Chondrocyte (in vitro differentiated cells): ENCODE data around the gene ADGRB3. TPM values are rescaled to one million over a fixed set of nuclear protein-coding genes. Genes with fewer than 3 reads are reported as not detected.

Experiments
- DNase-seq: peaks from one replicate; pipeline ENCODE4 v3.0.0; 2021; ENCODE audit warnings: mixed read lengths, low spot score
- H3K27ac Mint-ChIP-seq: one replicate; pipeline ENCODE4 v1.8.0; 2021; ENCODE audit warnings: mild to moderate bottlenecking, moderate library complexity, mixed read lengths; ENCODE audit not compliant: unreplicated experiment
- H3K27me3 Mint-ChIP-seq: 2 replicates; pipeline ENCODE4 v1.8.0; 2021; ENCODE audit warnings: low read depth, mixed read lengths
- H3K36me3 Mint-ChIP-seq: 2 replicates; pipeline ENCODE4 v1.8.0; 2021; ENCODE audit warnings: low read depth, mixed read lengths
- H3K4me1 Mint-ChIP-seq: 2 replicates; pipeline ENCODE4 v1.8.0; 2021; ENCODE audit warnings: low read depth, mild to moderate bottlenecking, mixed read lengths
- H3K4me3 Mint-ChIP-seq: one replicate; pipeline ENCODE4 v1.8.0; 2021; ENCODE audit warnings: mild to moderate bottlenecking, moderate library complexity, mixed read lengths; ENCODE audit not compliant: unreplicated experiment
- H3K9me3 Mint-ChIP-seq: 2 replicates; pipeline ENCODE4 v1.8.0; 2021; ENCODE audit warnings: low read depth, mixed read lengths
- CTCF ChIP-seq: fragments of 200-600 bp; sonication (generic); IDR thresholded peaks from 2 replicates; pipeline ENCODE4 v1.5.0; 2021; ENCODE audit warnings: antibody characterized with exemption, mild to moderate bottlenecking, moderate library complexity
- total RNA-seq: library from RNA; stranded (reverse); gene quantifications from 3 replicates; pipeline ENCODE4 v1.2.1, GENCODE V29; 2021

Gene ADGRB3
- total RNA-seq, 1 donor from 2014 or later, result not detected

- no peak for TF ChIP-seq CTCF
- H3K4me1 Mint-ChIP-seq, result no peaks in the 10 kb centered on the region
- no peak overlapping the region for H3K4me3 Mint-ChIP-seq
- H3K27ac Mint-ChIP-seq, result no peak overlapping the region
- peaks cover 30% of the 10 kb centered on the region for H3K27me3 Mint-ChIP-seq
- H3K9me3 Mint-ChIP-seq, result no peaks in the 10 kb centered on the region
- no peaks in the 10 kb centered on the region for H3K36me3 Mint-ChIP-seq
- no peak for DNase-seq
These were observed 7.9 kb downstream of the ADGRB3 start for GRCh38 chr6:68642977-68643376.

DNA sequence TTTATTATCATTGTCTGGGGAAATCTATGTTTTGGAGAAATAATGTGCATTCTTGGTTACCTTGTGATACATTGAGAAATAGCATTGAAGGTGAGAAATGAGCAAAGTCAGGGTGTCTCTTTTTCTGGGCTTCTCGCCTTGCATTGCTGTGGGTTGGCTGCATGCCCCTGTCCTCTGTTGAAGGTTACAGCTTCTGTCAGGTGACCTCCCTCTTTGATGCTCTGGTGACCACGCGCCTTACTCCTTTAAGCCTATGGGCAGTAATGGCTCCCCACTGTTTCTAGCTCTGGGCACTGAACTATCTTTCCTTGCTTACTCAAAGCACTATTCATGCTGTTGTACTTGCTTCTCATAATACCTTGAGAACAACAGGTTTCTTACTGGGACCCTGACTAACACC lies 14.6 kb downstream of the ADGRB3 start:
- Mint-ChIP-seq H3K4me3 (no peak overlapping the region), H3K9me3 (no peaks in the 10 kb centered on the region), H3K4me1 (peaks cover 10% of the 10 kb centered on the region), H3K27ac (no peak overlapping the region), H3K36me3 (no peaks in the 10 kb centered on the region), H3K27me3 (peaks cover 18% of the 10 kb centered on the region)
- TF ChIP-seq CTCF, result no peak
- no peak for DNase-seq

GRCh38 chr6:68650142-68650541 lies 15.1 kb downstream of the ADGRB3 start:
- H3K27ac Mint-ChIP-seq, result no peak overlapping the region
- peaks cover 20% of the 10 kb centered on the region for H3K27me3 Mint-ChIP-seq
- no peak for TF ChIP-seq CTCF
- H3K4me3 Mint-ChIP-seq, result no peak overlapping the region
- DNase-seq, result no peak
- peaks cover 10% of the 10 kb centered on the region for H3K4me1 Mint-ChIP-seq
- no peaks in the 10 kb centered on the region for H3K36me3 Mint-ChIP-seq
- no peaks in the 10 kb centered on the region for H3K9me3 Mint-ChIP-seq

DNA sequence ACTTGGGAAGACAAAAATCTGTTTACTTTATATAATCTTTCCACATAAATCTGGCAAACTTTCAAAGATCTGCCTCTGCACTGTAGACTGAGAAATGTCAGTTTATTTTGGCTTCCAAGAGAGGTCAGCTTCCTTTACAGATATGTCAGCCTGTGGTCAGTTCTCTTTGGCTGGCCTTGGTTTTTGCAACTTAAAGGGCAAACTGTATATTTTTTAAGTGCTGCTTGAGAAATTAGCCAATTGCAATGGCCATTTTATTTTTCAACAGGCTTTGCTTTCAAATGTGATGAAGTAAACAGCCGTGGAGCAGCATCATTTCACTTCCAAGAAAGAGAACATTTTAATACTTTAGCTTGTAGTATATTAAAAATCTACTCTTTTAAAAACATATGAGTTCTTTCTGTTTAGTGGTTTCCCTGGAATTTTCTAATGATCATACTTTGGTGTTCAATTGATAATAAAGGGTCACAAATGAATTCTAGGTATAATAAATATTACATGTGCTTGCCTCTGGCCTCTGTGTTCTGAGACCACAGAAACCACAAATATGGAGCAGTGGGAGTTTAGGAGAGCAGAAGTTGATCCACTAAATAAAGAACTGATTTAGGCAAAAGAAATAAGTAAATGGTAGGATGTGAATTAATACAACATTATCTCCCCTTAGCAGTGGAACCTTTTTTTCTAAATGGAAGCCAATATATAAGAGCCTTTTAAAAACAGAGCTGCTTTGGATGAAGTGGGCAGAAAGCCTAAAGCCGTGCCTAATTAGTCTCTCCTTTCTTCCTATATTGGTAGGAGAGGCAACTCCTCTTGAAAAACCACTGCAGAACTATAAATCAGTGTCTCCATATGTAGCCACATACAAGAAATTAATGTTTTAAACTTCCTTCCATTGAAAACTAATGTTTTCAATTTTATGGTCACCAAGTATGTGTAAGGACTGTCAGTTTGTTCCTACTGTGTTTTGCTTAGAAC lies 16.2 kb downstream of the ADGRB3 start:
- no peak for TF ChIP-seq CTCF
- no peak for DNase-seq
- H3K9me3 Mint-ChIP-seq, result no peaks in the 10 kb centered on the region
- H3K4me3 Mint-ChIP-seq, result no peak overlapping the region
- peaks cover 21% of the 10 kb centered on the region for H3K27me3 Mint-ChIP-seq
- H3K4me1 Mint-ChIP-seq, result peaks cover 10% of the 10 kb centered on the region
- no peaks in the 10 kb centered on the region for H3K36me3 Mint-ChIP-seq
- H3K27ac Mint-ChIP-seq, result no peak overlapping the region

GRCh38 chr6:68652117-68652536 lies 17.0 kb downstream of the ADGRB3 start:
- Mint-ChIP-seq H3K9me3 (no peaks in the 10 kb centered on the region), H3K4me1 (peaks cover 10% of the 10 kb centered on the region), H3K27ac (no peak overlapping the region), H3K27me3 (peaks cover 22% of the 10 kb centered on the region), H3K4me3 (no peak overlapping the region), H3K36me3 (no peaks in the 10 kb centered on the region)
- TF ChIP-seq CTCF, result no peak
- DNase-seq, result no peak
